Stimulated activated CD8-positive, alpha-beta memory T cell treated with anti-CD3 and anti-CD28 coated beads, Interleukin-7, amount 100 ng/mL, for 4 hours (primary cell): ENCODE measurements around the gene ACBD3.

Experiments
- DNase-seq, 2 donors: peaks; one replicate each; pipeline ENCODE4 v3.0.0-alpha.2; 2020; ENCODE audit warnings: low read depth in 2 of 2

Gene ACBD3

DNA sequence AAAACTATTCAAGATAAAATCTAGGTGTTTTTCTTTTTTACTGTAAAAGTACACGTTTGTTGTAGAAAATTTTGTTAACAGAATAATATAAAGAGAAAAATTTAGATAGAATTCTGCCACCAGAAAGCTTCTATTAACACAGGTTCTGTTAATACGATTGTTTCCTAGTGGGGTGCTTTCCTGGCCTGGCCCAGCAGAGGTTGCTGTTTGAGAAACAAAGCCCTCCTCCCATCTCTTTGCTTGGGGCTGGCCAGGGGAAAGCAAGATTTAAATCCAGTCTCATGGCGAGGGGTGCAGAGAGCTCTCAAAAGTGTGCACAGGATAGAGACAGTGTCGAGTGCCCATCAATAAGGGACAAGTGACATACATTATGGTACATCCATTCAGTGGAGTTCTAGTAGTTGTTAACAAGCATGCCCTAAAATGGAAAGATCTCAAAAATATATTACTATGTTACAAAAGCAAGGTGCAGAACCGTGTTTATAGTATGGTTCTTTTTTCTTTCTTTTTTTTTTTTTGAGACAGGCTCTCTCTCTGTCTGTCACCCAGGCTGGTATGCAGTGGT, 14.6 kb upstream of the ACBD3 start:
- DNase-seq: no peak

DNA sequence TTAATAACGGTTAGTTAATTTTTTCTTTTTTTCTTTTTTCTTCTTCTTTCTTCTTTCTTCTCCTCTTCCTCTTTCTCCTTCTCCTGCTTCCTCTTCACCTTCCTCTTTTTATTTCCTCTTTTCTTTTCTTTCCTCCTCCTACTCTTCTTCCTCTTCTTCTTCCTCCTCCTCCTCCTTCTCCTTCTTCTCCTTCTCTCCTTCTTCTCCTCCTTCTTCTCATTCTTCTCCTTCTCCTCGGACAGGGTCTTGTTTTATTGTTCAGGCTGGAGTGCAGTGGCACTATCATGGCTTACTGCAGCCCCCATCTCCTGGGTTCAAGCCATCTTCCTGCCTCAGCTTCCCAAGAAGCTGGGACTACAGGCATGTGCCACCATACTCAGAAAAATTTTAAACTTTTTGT, 13.4 kb upstream of the ACBD3 start:
- DNase-seq: no peak

DNA sequence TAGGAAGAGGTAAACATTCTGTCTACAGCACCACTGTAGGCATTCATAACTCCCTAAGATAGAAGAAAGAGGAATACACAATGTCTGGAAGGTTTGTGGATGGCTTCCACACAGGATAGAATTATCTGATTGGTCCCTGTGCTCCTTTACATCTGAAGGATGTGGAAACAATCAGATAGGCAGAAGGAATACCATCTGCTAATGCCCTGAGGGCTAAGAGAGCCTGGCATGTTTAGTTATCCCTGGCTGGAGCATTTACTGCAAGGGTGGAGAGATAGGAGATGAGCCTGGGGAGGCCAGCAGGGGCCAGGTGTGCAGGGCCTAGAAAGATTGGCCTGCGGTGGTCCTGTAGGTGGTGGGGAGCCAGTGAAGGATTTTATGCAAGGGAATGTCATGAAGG, 8.6 kb upstream of the ACBD3 start:
- no peak for DNase-seq

DNA sequence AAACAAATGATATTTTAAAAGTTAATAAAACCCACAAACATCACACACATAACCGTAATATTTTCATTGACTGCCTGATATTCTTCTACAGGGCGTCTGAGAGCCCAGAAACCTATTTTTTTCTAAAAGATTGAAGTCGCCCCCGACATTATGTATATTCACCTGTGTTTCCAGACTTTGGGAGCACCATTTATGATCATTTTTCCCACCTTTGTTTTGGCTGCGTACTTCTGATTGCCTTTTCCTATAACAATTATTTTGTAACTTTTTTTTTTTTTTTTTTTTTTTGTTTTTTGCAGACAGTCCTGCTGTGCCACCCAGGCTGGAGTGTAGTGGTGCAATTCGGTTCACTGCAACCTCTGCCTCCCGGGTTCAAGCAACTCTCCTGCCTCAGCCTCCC, 839 bp upstream of the ACBD3 start:
- DNase-seq: no peak

DNA sequence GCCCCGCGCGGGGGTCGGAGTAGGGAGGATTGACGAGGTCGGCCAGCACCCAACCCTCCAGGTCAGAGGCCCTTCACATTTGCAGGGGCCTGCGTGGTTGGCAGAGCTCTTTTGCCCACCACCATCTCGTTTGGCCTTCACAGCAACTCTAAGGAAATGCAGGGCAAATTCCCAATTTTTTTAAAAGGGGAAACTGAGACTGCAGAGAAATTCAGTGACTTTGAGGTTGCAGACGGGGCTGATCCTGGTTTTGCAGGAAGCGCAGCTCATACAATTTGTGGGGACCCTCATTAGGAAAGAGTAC, 430 bp upstream of the ACBD3 start:
- DNase-seq: no peak

DNA sequence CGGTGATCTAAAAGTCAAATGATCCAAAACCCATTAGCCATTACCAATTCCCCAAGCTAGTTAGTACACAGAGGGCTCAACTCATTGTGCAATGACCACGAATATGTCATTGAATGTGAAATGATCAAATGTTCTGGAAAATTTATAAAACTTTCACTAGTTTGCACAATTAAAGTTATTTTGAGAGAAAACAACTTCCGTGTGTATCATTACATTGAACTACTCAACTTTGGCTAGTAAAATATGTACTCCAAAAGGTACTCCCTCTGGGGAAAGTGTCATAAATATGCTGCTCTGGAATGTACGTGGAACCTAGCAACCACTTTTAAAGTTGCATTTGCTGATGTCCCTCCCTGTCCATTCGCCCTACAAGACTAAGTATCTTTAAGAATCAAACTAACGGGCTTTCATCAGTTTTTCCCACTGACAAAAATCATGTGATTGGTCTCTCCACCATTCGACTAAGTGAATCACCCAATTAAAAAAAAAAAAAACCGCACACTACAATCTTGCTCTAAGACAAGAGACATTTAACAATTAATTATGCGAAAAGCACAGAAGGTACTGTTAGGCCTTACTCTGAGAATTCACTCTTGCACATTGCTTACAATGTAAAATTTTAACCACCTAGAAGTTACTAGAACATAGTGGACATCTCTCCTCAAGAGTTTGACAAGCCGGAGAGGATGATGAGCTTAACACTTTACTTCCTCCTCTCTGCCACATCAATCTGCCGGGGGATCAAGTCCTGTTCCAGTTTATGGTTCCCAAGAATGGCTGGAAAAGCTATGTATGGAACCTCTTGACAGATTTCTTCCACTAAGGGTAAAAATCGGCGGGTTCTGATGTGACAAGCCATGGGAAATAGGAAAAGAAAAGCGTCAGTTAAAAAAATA, 1.2 kb downstream of the ACBD3 start:
- DNase-seq: no peak

DNA sequence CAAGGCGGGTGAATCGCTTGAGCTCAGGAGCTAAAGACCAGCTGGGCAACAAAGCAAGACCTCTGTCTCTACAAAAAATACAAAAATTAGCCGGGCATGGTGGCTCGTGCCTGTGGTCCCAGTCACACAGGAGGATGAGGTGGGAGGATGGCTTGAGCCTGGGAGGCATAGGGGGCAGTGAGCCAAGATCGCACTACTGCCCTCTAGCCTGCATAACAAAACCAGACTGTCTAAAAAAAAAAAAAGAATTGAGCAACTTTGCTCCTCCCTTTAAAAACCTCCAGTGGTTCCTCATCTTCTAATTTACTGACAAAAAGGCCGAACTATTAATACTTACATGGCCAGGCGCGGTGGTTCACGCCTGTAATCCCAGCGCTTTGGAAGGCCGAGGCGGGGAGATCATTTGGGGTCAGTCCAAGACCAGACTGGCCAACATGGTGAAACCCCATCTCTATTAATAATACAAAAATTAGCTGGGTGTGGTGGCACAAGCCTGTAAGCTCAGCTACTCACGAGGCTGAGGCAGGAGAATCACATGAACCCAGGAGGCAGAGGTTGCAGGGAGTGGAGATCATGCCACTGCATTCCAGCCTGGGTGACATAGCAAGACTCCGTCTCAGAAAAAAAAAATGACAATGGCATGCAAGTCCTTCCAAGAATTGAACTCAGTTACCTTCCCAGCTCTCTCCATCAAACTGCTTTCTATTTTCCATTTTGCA, 4.4 kb downstream of the ACBD3 start:
- no peak for DNase-seq

DNA sequence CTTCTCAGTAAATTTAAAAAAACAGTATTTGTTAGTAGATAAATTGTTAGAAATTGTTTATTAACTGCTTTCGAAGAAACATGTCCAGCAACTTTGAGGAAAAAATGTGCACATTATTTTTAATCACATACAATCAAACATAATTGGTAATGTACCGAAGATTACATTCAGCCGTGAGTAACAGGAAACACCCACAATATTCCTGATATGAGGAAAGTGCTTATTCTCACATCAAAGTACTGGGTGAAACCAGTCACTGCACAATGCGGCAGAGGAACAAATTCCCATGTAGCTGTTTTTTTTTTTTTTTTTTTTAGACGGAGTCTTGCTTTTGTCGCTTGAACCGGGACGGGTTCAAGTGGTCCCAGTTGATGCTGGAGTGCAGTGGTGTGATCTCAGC, 9.7 kb downstream of the ACBD3 start:
- no peak for DNase-seq

DNA sequence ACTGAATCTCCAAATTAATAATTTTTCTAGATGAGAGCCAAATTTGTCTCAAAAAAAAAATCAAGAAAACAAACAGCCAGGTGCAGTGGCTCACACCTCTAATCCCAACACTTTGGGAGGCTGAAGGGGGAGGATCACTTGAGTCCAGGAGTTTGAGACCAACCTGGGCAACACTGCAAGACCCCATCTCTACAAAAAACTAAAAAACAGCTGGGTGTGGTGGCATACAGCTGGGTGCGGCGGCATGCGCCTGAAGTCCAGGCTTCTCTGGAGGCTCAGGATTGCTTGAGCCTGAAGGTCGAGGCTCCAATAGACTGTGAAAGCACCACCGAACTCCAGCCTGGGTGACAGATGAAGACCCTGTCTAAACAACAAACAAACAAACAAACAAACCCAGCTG, 14.0 kb downstream of the ACBD3 start:
- DNase-seq: no peak

DNA sequence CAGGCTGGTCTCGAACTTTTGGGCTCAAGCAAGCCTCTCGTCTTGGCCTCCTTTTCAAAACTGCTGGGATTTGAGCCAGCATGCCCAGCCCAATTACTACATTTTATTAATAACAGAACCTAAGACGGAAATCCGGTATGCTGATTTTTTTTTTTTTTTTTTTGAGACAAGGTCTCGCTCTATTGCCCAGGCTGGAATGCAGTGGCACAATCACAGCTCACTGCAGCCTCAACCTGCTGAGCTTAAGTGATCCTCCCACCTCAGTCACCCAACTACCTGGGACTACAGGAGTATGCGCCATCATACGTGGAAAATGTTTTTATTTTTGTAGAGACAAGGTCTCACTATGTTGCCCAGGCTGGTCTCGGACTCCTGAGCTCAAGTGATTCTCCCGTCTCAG, 20.2 kb downstream of the ACBD3 start:
- DNase-seq: no peak

DNA sequence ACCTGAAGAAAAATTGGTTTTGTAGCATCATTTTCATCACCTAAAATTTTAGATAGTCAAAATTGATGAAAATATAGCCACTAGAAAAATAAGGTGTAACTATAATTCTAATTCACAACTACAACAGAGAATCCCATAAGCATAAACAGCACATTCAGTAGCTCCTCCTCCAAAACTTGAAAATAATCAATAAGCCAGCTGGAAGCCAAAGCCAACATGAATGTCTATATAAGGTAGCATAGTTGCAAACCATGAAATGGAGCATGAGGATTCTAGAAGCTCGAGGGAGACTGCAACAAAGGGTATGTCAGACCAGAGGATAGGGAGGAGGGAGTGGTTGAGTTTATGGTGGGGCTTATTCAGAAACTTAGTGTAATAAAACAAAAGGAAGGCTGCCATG, 22.4 kb downstream of the ACBD3 start:
- no peak for DNase-seq

DNA sequence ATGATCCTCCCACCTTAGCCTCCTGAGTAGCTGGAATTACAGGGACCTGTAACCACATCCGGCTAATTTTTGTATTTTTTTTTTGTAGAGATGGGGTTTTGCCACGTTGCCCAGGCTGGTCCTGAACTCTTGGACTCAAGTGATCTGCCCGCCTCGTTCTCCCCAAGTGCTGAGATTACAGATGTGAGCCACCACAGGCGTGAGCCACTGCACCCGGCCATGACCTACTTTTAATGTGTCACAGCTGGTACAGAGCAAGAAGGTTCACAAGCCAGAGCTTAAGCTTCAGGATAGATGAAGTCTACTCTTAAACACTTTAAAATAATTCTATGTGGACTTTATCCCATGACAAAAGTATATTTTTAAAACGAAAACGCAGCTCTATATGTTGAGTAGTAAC, 23.6 kb downstream of the ACBD3 start:
- no peak for DNase-seq

DNA sequence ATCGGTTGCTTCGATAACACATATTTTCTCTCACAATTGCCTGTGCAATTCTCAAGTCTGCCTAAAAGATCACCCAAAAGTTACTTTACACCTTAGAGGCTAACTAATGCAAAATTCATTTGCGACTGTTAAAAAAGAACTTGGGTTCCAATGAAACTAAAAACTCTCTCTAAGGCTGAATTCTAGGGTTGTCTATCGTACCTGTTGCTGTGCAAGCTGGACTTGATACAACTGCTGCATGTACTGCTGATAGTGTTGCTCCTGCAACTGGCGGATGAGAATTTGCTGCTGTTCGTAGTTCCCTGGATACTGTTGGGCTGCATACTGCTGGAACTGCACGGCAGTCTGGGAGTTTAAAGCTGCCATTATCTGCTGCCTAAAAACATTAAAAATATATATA, 27.6 kb downstream of the ACBD3 start:
- DNase-seq: no peak

DNA sequence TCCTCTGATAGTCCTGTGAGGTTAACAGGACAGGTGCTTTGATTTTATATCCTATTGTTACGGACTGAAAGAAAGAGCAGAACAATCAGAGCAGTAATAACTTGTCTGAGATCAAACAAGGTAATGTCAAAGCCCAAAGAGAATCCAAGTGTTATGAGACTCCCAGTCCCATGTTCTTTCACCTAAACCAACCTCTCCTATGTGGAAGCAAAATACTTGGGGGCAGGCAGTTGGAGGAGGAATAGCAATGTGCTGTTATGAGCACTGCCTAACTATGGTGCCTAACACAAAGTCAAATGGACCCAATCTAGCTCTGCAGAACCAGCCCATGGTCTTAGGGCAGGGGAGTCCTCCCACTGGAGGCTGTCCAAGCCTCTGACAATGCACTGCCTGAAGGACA, 28.1 kb downstream of the ACBD3 start:
- DNase-seq: no peak

DNA sequence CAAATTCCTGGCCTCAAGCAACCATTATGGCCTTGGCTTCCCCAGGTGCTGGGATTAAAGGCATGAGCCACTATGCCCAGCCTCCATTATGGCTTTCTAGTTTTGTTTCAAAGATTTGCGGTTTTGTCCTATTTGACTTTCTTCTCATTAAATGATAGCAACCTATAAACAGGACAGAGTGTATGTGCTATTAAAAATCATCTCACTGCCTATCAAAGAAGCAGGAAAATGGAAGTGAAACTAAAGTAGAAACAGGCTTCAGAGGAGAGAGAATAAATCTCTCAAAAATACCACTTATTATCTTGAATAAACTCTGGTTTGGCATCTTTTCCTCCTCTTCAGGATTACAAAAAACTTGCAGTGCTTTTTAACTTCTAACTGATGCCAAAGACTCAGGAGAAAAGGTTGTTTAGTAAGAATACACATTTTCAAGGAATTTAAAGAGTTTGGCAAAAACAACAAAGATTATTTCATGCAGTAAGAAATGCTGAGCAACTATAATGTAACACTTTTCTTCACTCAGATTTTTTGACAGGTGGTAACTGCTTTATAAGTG, 28.7 kb downstream of the ACBD3 start:
- DNase-seq: no peak

DNA sequence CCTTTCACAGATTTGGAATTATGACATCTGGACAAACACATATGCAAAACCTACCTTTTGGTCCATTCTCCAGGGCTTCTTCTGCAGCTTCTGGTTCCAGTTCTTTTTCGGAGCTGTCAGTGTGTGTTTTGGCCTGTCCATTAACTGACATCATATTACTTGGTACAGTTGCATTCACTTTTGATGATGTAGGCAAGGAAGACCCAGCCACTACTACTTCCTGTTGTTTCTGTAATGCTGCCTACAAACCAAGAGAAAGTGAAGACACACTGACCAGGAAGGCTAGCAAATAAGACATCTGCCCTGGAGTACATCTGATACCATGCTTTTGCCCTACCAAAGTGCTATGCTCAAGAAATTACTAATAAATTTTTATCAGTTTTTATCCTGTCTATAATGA, 31.9 kb downstream of the ACBD3 start:
- no peak for DNase-seq

DNA sequence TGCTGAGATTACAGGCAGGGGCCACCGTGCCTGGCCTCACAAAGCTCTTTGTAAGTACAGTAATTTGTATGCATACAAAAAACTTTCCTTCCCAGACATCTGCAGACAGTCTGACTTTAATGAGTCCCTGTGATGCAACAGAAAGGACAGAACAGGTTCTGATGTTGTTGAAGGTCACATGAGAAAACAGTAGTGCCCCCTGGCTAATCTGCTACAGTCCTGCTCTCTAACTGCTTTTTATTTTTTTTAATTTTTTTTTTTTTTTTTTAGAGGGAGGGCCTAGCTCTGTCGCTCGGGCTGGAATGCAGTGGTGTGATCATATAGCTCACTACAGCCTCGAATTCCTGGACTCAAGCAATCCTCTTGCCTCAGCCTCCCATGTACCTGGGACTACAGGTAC, 36.7 kb downstream of the ACBD3 start:
- no peak for DNase-seq

DNA sequence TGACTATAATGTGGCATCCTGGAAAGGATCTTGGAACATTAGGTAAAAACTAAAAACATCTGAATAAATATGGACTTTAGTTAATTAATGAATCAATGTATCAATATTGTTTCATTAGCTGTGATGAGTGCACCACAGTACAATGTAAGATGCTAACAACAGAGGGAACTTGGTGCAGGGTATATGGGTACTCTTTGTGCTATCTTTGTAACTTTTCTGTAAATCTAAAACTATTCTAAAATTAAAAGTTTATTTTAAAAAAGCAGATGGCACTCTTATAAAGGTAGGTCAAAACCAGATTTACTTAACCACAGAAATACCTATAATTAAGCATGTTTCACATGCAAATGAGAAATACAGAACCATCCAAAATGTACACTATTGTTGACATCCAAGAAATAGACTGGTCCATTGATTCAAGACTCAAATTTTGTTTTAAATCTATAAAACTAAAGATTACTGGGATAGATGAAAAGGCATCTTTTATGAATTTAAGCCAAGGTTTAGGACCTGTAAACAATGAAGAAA, 38.4 kb downstream of the ACBD3 start:
- DNase-seq: no peak

DNA sequence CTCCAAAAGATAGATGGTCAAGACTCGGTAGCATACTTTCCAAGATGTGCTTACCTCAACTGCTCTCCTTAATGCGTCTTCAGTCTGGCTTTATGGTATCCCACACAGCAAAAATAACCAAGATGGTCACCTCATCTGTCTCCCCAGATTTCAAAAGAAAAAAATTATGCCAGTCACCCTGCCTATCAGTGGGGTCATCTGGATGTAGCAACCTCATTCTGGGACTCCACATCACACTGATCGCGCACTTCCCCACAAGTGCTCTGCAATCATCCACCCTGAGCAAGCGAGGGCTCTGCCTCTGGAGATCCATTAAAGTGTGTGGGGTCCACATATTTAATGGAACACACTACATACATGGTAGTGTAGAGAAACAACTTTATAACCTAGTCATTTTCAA, 42.5 kb downstream of the ACBD3 start:
- no peak for DNase-seq

DNA sequence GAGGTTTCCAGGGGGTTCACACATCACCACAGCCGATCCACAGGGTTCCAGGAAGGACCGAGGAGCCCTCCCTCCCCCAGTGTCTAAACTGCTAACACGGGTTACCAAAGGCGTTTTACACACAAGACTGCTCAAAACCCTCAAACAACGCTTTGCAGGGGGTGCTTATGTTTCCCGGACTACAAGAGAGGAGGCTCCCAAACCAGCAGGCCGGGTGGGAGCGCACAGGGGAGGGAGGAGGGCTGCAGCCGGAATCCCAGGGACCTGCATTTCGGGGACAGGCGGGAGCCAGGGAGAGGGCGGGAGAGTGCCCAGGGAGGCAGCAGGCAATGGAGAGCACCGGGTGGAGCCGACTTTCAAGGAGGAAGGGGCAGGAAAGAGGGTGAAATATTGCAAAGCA, 50.8 kb downstream of the ACBD3 start:
- DNase-seq: no peak

DNA sequence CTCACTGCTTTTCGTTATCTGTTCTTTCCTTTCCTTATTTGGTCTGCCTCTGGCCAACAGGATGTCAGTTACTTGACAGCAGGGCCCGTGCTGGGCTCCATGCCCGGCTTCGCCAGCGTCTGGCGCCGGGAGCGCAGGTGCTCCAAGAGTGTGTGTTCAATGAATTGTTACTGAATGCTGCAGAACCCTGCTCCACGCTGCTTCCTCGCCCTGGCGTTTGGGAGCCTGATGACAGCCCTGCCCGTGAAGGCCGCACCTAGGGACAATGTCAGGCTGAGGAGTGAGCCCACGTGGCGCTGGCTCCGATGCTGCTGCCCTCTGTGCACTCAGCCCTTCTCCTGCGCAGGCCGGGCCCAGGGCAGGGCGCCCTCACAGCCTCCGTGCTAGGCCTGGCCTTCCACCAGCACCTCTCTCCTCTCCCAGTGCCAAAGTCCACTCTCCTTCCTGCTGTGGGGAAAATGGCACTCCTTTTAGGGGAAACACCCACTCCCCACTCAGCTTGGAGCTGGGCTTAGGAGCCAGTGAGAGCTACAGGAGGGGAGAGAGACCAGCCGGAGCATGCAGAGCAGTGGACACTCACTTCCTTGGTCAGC, 51.4 kb downstream of the ACBD3 start:
- DNase-seq: no peak
